ENCODE data around the gene ZMPSTE24.

DNA sequence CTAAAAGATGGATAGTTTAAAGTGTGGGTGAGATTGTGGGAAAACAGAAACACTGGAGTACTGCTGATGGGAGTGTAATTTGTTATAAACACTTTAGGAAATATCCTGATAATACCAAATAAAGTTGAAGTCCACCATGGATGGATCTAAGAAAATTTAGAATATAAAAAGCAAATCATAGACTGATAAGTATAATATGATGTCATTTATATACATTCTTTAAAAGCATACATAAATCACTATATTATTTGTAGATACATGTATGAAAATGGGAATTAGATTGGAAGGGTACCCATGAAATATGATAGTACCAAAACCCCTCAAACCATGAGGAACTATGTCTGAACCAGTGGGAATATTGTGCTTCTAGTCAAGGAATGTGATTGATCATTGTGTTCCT, 7.9 kb downstream of the ZMPSTE24 start:
- no peak for TF ChIP-seq POLR2AphosphoS5 (IDR thresholded peaks at IDR 0.05)
- TF ChIP-seq POLR2A (IDR thresholded peaks at IDR 0.05): no peak
- TF ChIP-seq, protein P1, sequence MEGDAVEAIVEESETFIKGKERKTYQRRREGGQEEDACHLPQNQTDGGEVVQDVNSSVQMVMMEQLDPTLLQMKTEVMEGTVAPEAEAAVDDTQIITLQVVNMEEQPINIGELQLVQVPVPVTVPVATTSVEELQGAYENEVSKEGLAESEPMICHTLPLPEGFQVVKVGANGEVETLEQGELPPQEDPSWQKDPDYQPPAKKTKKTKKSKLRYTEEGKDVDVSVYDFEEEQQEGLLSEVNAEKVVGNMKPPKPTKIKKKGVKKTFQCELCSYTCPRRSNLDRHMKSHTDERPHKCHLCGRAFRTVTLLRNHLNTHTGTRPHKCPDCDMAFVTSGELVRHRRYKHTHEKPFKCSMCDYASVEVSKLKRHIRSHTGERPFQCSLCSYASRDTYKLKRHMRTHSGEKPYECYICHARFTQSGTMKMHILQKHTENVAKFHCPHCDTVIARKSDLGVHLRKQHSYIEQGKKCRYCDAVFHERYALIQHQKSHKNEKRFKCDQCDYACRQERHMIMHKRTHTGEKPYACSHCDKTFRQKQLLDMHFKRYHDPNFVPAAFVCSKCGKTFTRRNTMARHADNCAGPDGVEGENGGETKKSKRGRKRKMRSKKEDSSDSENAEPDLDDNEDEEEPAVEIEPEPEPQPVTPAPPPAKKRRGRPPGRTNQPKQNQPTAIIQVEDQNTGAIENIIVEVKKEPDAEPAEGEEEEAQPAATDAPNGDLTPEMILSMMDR (IDR thresholded peaks at IDR 0.05): no peak
- TF ChIP-seq EP300 (IDR thresholded peaks at IDR 0.05): no peak
